HL-60 (cell line): ENCODE measurements around the gene TGM2.

Source experiments
- POLR2AphosphoS5 ChIP-seq: IDR thresholded peaks from 2 replicates; pipeline ENCODE4 v1.6.1; 2012; ENCODE audit warnings: low read depth
- TF ChIP-seq, protein P1 (sequence below): IDR thresholded peaks from one replicate; pipeline ENCODE4 v1.5.1; 2011; ENCODE audit warnings: low read length, control low read depth, inconsistent platforms; ENCODE audit not compliant: insufficient read depth

DNA sequence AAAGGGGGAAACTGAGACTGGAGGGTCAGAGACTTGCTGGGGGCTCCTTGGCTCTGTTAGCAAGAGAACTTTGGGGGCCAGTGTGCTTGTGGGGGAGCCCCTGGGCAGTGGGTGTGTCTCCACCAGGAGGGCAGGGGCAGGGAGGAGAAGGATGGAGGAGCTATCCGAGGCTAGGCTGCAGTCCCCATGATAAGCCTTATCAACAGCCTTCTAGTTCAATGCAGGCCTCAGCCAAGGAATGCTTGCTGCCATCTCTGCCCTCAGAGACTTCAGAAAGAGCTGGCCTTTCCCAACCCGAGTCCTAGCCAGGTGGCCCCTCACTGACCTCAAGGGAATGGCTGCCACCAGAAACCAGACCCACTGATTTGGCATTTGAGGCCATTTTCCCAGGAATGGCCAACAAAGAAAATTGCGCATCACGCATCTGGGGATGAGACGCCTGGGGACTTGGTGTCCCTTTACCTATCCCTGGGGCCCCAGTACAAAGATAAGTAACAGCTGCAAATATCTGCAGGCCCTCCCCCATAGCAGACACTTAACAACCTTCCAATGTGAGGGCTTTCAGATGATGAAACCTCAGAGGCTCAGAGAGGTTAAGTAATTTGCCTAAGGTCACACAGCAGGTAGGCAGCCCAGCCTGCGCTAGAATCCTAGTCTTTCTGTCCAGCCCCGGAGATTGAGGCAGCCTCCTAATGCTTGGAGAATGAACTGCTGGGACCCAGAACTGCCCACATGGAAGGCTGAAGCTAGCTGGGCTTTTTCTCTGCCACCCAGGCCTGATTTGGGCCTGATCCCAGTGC is 4.9 kb downstream of the TGM2 start:
- TF ChIP-seq, protein P1, sequence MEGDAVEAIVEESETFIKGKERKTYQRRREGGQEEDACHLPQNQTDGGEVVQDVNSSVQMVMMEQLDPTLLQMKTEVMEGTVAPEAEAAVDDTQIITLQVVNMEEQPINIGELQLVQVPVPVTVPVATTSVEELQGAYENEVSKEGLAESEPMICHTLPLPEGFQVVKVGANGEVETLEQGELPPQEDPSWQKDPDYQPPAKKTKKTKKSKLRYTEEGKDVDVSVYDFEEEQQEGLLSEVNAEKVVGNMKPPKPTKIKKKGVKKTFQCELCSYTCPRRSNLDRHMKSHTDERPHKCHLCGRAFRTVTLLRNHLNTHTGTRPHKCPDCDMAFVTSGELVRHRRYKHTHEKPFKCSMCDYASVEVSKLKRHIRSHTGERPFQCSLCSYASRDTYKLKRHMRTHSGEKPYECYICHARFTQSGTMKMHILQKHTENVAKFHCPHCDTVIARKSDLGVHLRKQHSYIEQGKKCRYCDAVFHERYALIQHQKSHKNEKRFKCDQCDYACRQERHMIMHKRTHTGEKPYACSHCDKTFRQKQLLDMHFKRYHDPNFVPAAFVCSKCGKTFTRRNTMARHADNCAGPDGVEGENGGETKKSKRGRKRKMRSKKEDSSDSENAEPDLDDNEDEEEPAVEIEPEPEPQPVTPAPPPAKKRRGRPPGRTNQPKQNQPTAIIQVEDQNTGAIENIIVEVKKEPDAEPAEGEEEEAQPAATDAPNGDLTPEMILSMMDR: no peak
- no peak for TF ChIP-seq POLR2AphosphoS5
